Ascending aorta (tissue), 2 donors: ENCODE results near the gene DCUN1D3. TPM values are rescaled to one million over a fixed set of nuclear protein-coding genes. Genes with fewer than 3 reads are reported as not detected.

Experiments used
- DNase-seq, 2 donors: peaks; one replicate each; pipeline ENCODE4 v3.0.0-alpha.2; 2019; ENCODE audit warnings: low spot score in 2 of 2
- H3K27ac ChIP-seq, 2 donors: fragments of 200-600 bp; sonication (generic); one replicate each; pipeline ENCODE4 v1.5.1; 2016 to 2017; ENCODE audit warnings: mild to moderate bottlenecking in 1 of 2
- H3K27me3 ChIP-seq: fragments of 200-600 bp; sonication (generic); one replicate; pipeline ENCODE4 v1.5.1; 2017
- H3K36me3 ChIP-seq, 2 donors: fragments of 200-600 bp; sonication (generic); one replicate each; pipeline ENCODE4 v1.5.1; 2016
- H3K4me1 ChIP-seq, 2 donors: fragments of 200-600 bp; sonication (generic); one replicate each; pipeline ENCODE4 v1.5.1; 2016 to 2017; ENCODE audit warnings: mild to moderate bottlenecking in 1 of 2
- H3K4me3 ChIP-seq, 2 donors: fragments of 200-600 bp; sonication (generic); one replicate each; pipeline ENCODE4 v1.5.1; 2016 to 2017; ENCODE audit warnings: mild to moderate bottlenecking in 1 of 2
- H3K9me3 ChIP-seq, 2 donors: fragments of 200-600 bp; sonication (generic); one replicate each; pipeline ENCODE4 v1.5.1; 2016
- CTCF ChIP-seq, 3 experiments: fragments of 200-600 bp in 2 of 3; fragments of 450-650 bp in 1 of 3; sonication (generic) in 2 of 3; IDR thresholded peaks; one replicate each; pipeline ENCODE4 v1.5.1; 2016 to 2019; ENCODE audit warnings: antibody characterized with exemption in 3 of 3, mild to moderate bottlenecking in 1 of 3, moderate library complexity in 1 of 3
- intact Hi-C: fragments of 100-400 bp; cut with DNase I; formaldehyde crosslinking; loops from one replicate; pipeline ENCODE4 v1.15.1; 2023
- total RNA-seq: library from RNA; depleted of rRNA; stranded (reverse); fragments of >200 nt; gene quantifications from one replicate; pipeline ENCODE4 v1.1.0, GENCODE V29; 2016

DCUN1D3 gene
- total RNA-seq, 1 donor from 2014 or later = 9.8 TPM

- Histone ChIP-seq H3K27me3 (no peaks in the 10 kb centered on the region), H3K36me3 (peaks cover 11 to 40% of the 10 kb centered on the region in 2 donors), H3K4me3 (peak overlapping the region; percentile 80 to 93), H3K4me1 (peaks cover 2 to 34% of the 10 kb centered on the region in 2 donors), H3K9me3 (no peaks in the 10 kb centered on the region), H3K27ac (peak overlapping the region; percentile 96 to 100)
- intact Hi-C loops = loop anchor here (5.0 kb wide), 1 partner anchor 1054 kb away; the partner anchor contains the start of gene UQCRC2
- peak in 1 of 2 donors; percentile 54 for DNase-seq
- TF ChIP-seq CTCF (IDR thresholded peaks at IDR 0.05) = no peak
These were observed 2.2 kb downstream of the DCUN1D3 start for GRCh38 chr16:20897922-20898321.

GRCh38 chr16:20897253-20897897, 2.8 kb downstream of the DCUN1D3 start:
- Histone ChIP-seq H3K4me1 (peaks cover 2 to 28% of the 10 kb centered on the region in 2 donors), H3K27ac (peak overlapping the region; percentile 96 to 100)
- no peak for TF ChIP-seq CTCF (IDR thresholded peaks at IDR 0.05)

GRCh38 chr16:20894388-20894787, 5.8 kb downstream of the DCUN1D3 start:
- DNase-seq = no peak
- no peak for TF ChIP-seq CTCF (IDR thresholded peaks at IDR 0.05)
- H3K9me3 ChIP-seq = no peaks in the 10 kb centered on the region
- H3K27ac ChIP-seq = no peak overlapping the region
- H3K27me3 ChIP-seq = no peaks in the 10 kb centered on the region
- no peak overlapping the region for H3K4me3 ChIP-seq
- H3K36me3 ChIP-seq = peaks cover 11 to 46% of the 10 kb centered on the region in 2 donors
- intact Hi-C loops = no loop called here
- H3K4me1 ChIP-seq = peaks cover 2 to 27% of the 10 kb centered on the region in 2 donors

More at GRCh38 chr16:20897253-20897897, 2.8 kb downstream of the DCUN1D3 start:
- Histone ChIP-seq H3K4me3 (peak overlapping the region; percentile 24 to 93), H3K36me3 (peaks cover 11 to 40% of the 10 kb centered on the region in 2 donors), H3K27me3 (no peaks in the 10 kb centered on the region), H3K9me3 (no peaks in the 10 kb centered on the region)
- intact Hi-C loops = loop anchor here (5.0 kb wide), 1 partner anchor 1055 kb away; the partner anchor contains the start of gene UQCRC2
- no peak for DNase-seq

GRCh38 chr16:20889625-20890275, 10.4 kb downstream of the DCUN1D3 start:
- Histone ChIP-seq H3K36me3 (peaks cover 8 to 22% of the 10 kb centered on the region in 2 donors), H3K9me3 (no peaks in the 10 kb centered on the region), H3K27ac (no peak overlapping the region), H3K4me3 (no peak overlapping the region), H3K4me1 (peaks cover 0 to 15% of the 10 kb centered on the region in 2 donors), H3K27me3 (no peaks in the 10 kb centered on the region)
- no peak for DNase-seq
- no peak for TF ChIP-seq CTCF (IDR thresholded peaks at IDR 0.05)
- intact Hi-C loops = no loop called here

GRCh38 chr16:20887207-20887606, 13.0 kb downstream of the DCUN1D3 start:
- Histone ChIP-seq H3K4me1 (peaks cover 0 to 22% of the 10 kb centered on the region in 2 donors), H3K27ac (peak overlapping the region; percentile 26 to 51), H3K4me3 (no peak overlapping the region), H3K9me3 (no peaks in the 10 kb centered on the region), H3K27me3 (no peaks in the 10 kb centered on the region), H3K36me3 (peaks cover 0 to 5% of the 10 kb centered on the region in 2 donors)
- TF ChIP-seq CTCF (IDR thresholded peaks at IDR 0.05) = no peak
- DNase-seq = no peak
- intact Hi-C loops = no loop called here
